Stimulated activated CD8-positive, alpha-beta memory T cell treated with anti-CD3 and anti-CD28 coated beads, Interleukin-7, amount 100 ng/mL, for 48 hours (primary cell): ENCODE measurements around the gene MRPL17.

Experiments used
- DNase-seq, 2 donors: peaks; one replicate each; pipeline ENCODE4 v3.0.0-alpha.2; 2020; ENCODE audit warnings: low read depth in 1 of 2; ENCODE audit errors: extremely low read depth in 1 of 2

MRPL17 gene

DNA sequence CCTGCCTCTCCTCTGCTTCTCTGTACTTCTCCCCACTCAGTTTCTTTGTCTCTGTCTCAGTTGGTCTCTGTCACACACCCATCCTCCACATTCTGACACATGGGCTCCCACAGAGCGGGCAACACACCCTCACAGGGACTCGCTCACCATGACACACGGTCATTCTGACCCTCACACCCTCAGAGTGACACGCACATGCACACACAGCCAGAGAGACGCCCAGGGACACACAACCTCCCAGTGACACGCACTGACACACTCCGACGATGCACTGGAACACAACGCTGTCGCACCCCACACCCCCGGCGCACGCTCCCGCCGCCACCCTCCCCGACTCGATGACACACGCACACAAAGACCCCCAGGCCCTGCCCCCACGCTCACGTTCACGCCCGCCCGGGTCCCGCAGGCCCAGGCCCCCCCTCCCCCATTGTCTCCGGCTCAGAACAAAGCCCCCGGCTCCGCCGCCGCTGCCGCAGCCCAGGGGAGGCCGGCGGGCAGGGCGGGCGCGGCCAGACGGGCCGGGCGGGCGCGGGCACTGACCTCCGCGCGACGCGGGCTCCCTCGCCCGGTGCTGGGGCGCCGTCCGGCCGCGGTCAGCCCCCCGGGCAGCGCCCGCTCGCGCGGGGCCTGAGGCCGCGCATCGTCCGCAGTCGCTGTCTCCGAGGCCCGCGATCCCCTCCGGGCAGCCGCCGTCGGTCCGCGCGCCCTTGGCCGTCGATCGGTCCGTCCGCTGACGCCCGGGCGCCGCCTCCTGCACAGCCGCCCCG is 27.9 kb downstream of the MRPL17 start:
- DNase-seq: no peak

GRCh38 chr11:6654281-6655019 is 28.7 kb downstream of the MRPL17 start:
- no peak for DNase-seq

- DNase-seq: no peak
Observed at GRCh38 chr11:6653656-6654055, 29.5 kb downstream of the MRPL17 start.

- no peak for DNase-seq
Observed at GRCh38 chr11:6653097-6653496, 30.0 kb downstream of the MRPL17 start.

GRCh38 chr11:6652182-6652581 is 31.0 kb downstream of the MRPL17 start:
- DNase-seq: no peak

DNA sequence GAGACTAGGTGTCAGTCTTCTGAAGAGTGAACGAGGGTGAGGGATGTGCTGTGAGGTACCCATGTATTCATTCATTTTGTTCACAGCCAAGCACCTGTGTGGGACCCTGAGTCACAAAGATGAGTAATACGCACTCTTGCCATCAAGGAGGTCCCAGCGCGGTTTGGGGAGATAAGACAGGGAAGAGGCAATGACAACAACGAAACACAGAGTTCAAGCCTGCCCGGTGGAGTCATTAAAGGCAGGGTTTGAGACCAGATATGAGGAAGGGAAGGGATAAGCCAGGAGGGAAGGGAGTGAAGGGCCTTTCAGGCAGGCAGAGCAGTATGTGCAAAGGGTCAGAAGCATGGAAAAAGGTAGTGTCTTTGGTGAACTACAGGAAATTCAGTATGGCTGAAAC is 32.2 kb downstream of the MRPL17 start:
- DNase-seq: peak in 1 of 2 donors; percentile 64

DNA sequence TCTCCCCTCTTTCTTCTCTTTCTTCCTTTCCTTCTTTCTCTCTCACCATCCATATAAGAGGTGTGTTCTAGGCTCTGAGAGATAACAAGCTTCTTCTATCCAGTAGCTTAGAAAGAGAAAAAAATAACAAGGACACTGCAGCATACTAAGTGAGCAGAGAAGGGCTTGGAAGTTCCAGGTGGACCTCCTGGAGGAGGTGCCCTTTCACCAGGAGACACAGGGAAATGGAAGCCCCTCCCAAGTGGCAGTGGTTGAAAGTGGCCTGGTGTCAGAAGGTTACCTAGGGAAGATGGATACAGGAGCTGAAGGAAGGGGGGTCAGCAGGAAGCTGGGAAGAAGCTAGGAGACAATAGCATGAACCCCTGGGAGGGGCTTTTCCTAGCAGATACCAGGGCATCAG is 33.0 kb downstream of the MRPL17 start:
- no peak for DNase-seq

- DNase-seq: no peak
Observed at GRCh38 chr11:6648501-6648900, 34.6 kb downstream of the MRPL17 start.

DNA sequence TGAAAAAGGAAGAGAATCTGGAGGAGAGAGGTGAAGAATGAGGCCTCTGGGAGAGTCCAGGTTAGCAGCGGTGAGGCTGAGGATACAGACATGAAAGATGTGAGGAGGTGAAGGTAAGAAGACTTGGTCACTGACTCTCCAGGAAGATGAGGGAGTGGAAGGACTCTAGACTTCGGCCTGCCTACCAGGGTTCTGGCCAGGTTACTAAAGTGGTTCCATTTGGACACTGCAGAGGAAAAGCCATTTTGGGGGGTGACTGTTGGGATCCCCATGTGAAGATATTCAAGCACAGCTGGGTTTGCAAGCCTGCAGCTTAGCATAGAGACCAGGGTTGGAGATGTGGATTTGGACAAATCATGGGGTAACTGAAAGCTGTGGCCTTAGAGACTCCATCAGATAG is 35.3 kb downstream of the MRPL17 start:
- DNase-seq: no peak

DNA sequence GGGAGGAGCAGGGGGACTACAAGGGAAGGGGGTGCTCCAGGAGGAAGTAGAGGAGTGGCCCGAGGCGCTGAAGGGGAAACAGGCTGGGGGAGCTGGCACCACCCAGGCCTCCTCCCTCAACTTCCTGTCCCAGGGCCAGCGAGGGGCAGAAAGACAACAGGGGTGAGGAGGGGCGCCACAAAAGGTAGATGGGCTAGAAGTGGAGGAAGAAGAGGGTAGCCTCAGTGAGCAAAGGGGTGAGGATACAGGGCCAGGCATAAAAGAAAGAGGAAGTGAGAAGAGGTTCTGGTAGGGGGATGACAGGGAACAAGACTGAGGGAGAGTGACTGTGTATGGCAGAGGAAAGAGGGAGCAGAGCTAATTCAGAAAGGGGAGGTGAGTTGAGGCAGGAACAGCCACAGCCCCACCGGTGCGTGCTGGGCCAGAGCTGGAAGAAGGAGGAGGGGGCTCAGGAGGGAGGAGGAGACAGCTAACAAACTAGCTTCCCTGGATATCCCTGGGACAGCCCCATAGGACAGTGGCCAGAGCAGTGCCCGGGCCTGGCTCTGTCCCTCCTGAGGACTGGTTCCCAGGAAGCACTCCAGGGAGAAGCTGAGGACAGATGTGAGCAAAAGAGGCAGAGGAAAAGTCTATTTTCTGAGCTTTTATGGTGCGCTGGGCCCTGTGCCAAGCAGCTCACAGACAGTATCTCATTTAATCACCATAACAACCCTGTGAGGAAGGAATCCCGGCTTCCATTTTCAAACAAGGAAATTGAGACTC is 36.0 kb downstream of the MRPL17 start:
- no peak for DNase-seq

DNA sequence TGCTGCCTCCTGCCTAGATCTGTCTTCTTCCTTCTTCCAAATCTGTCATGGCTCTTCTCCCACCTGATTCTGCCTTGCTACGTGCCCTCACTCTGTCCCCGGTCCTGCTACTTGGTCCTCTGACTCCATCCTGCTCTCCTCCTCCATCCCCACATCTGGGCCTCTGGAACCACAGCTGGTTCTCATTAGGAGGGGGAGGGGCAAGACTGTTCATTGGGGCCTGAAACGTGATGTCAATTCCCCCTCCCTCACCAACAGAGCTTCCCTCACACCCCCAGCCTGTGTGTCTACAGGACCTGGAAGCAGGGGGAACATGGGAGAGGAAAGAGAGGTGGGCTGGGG is 36.6 kb downstream of the MRPL17 start:
- DNase-seq: no peak

- no peak for DNase-seq
Observed at GRCh38 chr11:6646071-6646470, 37.1 kb downstream of the MRPL17 start.

GRCh38 chr11:6642957-6643356 is 40.2 kb downstream of the MRPL17 start:
- DNase-seq: no peak

GRCh38 chr11:6640985-6641701 is 42.0 kb downstream of the MRPL17 start:
- DNase-seq: no peak

GRCh38 chr11:6640036-6640984 is 42.8 kb downstream of the MRPL17 start:
- no peak for DNase-seq

- no peak for DNase-seq
Observed at GRCh38 chr11:6638429-6638828, 44.7 kb downstream of the MRPL17 start.

GRCh38 chr11:6637871-6638270 is 45.3 kb downstream of the MRPL17 start:
- DNase-seq: no peak

DNA sequence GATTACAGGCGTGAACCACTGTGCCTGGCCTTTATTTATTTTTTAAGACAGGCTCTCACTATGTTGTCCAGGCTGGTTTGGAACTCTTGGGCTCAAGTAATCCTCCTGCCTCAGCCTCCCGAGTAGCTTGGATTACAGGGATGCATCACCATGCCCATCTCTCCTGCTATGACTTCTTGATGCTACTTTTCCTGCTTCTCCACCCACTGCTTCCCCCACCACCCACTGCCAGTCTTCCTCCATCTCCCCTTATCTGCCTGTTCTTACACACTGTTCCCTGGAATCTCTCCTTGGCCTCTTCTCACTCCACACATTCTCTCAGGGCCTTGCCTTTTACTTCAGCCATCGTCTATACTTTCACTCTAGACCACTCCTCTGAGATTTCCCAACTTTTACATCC is 46.7 kb downstream of the MRPL17 start:
- no peak for DNase-seq

DNA sequence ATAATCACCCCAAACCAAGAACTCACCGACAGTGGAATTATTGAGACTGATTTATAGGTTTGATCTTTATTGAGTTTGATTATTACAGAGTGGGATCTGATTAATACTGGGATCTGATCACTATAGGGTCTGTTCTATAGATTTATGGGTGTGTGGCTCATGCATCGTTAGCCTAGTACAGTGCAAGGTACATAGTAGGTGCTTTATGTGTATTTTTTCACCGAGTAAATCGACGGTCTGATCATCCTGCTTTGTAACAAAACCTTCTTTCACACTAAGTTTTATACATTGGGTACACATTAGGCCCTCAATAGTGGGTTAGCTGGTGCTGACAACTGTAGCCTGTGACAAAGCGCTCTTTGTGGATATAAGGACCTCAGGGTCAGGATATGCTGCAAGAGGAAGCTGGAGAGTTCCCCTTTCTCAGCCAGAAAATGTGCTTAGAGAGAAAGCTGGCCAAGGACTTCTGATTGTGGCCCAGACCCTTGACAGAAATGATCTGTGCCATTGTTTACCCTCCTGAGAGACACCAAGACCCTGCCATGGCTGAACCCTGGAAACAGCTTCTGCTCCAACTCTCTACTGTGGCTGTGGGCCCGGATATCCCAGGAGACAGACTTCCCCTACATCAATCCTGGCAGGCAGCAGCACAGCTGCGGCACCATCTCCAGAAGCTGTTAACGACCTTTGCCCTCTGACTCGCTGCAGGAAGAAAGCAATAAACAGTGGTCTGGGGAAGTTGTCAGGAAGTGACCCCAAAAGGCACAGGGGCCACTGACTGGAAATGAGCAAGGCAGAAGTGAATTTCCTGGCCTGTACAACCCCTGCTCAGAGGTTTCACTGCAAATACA is 47.8 kb downstream of the MRPL17 start:
- DNase-seq: no peak
